GM12873 (cell line): Measurements from ENCODE around the gene SKA1.

Experiments
- TF ChIP-seq, protein P1 (sequence below): IDR thresholded peaks from 2 replicates; pipeline ENCODE4 v1.5.1; 2012; ENCODE audit warnings: low read depth, mild to moderate bottlenecking, moderate library complexity, low read length, control low read depth; ENCODE audit not compliant: insufficient read depth; ENCODE audit errors: missing control alignments

Gene SKA1

DNA sequence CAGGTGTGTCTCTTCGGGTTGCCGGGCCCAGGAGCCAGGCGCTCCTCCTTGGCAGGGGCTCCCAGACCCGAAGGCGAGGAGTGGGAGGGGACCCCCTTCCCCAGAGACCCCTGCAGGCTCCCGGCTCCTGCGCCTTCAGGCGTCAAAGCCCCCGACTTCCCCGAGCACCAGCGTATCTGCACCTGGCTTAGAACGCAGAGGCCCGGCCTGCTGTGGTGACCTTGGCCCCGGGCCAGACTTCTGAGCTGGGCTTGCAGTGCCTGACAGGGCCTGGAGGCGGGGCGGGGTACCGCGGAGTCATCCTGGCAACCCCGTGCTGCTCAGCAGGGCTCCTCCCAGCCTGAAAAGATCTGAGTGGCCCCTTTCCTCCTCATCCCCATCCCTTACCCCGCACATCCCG, 27.0 kb downstream of the SKA1 start:
- TF ChIP-seq, protein P1, sequence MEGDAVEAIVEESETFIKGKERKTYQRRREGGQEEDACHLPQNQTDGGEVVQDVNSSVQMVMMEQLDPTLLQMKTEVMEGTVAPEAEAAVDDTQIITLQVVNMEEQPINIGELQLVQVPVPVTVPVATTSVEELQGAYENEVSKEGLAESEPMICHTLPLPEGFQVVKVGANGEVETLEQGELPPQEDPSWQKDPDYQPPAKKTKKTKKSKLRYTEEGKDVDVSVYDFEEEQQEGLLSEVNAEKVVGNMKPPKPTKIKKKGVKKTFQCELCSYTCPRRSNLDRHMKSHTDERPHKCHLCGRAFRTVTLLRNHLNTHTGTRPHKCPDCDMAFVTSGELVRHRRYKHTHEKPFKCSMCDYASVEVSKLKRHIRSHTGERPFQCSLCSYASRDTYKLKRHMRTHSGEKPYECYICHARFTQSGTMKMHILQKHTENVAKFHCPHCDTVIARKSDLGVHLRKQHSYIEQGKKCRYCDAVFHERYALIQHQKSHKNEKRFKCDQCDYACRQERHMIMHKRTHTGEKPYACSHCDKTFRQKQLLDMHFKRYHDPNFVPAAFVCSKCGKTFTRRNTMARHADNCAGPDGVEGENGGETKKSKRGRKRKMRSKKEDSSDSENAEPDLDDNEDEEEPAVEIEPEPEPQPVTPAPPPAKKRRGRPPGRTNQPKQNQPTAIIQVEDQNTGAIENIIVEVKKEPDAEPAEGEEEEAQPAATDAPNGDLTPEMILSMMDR, result no peak

DNA sequence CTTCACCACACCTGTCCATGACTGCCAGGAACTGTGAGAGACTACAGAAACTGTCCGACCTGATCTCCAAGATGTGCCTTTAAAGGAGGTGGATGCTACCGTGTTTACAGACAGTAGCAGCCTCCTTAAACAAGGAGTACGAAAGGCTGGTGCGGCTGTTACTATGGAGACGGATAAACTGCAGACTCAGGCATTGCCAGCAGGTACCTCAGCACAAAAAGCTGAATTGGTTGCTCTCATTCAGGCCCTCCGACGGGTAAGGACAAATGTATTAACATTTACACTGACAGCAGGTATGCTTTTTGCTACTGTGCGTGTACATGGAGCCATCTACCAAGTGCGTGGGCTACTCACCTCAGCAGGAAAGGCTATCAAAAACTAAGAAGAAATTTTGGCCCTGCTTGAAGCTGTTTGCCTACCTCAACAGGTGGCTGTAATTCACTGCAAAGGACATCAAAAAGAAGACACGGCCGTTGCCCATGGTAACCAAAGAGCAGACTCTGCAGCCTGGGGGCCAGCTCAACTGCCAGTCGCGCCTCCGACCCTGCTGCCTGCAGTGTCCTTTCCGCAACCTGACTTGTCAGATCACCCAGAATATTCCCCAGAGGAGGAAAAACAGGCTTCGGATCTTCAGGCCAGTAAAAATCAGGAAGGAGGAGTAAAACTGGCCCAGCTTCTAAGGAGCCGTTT, 30.9 kb downstream of the SKA1 start:
- TF ChIP-seq, protein P1, result no peak

DNA sequence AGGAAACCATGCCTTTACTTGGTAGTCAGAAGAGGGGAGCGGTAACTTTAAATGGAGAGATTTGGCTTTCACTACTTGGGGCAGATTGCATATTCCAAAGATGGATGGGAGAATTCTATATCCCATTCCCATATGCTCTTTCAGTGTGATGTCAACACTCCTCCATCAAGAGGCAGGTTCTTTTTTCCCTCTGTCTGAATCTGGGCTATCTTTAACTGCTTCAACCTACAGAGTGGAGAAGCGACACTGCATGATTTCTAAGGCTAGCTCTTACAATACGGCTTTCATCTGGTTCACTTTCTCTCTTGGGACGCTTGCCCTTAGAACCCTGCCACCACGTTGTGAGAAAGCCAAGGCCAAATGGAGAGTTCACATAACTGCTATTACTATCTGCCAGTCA, 34.4 kb downstream of the SKA1 start:
- TF ChIP-seq, protein P1, result no peak

DNA sequence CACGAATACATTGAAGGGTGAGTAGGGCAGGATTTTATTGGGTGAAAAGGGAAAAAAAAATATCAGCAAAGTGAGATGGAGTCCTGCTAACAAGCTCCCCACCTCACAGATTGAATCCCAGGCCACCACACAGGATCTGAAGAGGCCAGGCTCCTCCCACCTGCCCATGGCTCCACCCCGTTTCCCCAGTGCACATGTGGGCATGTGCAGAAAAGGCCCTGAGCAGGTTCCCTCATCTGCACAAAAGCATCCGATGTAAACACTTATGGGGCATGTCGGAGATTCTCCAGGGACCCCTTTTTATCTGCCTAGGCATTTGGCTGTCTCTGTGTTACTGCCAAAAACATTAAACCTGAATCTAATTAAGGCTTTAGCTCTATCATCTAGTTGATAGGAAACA, 35.2 kb downstream of the SKA1 start:
- TF ChIP-seq, protein P1, result no peak

DNA sequence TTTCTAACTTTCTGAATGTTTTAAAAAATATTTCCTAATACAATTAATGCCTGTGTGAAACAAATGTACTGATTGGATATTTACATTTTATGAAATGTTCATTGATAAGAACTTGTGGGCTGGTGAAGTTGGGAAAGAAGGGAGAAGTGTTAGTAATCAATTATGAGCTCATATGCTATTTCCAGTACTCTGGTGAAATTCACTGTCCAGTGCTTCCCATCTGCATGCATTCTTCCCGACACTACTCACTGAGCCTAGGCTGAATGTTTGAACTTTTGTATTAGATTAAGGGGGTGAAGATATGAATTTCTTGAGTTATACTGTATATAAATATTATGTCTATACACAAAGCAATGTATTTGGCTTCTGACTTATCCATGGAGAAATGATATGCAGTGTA, 36.0 kb downstream of the SKA1 start:
- TF ChIP-seq, protein P1, result no peak

DNA sequence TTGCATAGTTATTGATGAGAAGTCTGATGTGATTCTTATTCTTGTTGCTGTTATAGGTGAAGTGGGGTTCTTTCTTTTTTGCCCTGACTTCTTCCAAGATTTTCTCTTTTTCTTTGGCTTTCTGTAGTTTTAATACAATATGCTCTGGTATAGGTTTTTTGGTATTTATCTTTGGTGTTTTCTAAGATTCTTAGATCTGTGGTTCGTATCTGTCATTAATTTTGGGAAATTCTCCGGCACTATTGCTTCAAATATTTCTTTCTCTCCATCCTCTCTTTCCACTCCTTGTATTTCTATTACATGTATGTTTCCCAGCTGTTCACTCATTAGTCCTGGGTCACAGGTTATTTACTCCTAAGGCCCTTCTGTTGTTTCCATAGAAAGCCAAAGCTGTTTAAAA, 43.8 kb downstream of the SKA1 start:
- TF ChIP-seq, protein P1, result no peak

DNA sequence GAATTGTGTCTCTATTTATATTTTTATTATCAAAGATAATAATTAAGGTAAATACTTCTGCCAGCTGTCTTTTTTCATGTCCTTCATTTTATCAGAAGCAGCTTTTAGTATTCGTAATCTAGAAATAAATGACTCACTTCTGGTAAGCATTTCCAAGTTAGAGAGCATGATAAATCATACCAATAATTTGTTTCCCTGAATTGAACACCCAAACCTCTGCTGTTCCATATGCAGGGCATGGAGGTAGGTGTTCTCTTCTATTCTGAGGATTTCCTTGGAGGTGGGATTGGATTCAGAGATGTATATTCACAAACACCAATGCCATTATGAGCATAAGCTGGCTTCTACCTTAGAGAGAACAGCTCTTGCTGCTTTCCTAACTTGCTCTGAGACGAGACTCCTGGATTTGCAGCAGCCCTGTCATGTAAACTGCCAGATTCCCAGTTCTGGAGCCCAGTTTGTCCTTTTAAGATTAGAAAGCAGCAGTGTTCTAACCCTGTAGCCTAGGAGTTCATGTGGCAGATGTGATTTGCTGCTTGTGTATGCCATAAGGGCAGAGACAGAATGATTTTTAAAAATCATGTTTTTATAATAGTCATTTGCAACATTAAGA, 47.5 kb downstream of the SKA1 start:
- TF ChIP-seq, protein P1, result no peak
